NT2/D1 (cell line): Measurements from ENCODE around the gene TMEM26.

Source experiments
- SUZ12 ChIP-seq: IDR thresholded peaks from 2 replicates; pipeline ENCODE4 v1.6.1; 2011; ENCODE audit not compliant: insufficient read length, insufficient read depth; ENCODE audit errors: extremely low read depth
- YY1 ChIP-seq: IDR thresholded peaks from 2 replicates; pipeline ENCODE4 v1.6.1; 2011; ENCODE audit not compliant: insufficient read length, insufficient read depth
- ZNF274 ChIP-seq: IDR thresholded peaks from 2 replicates; pipeline ENCODE4 v1.6.1; 2011; ENCODE audit warnings: mild to moderate bottlenecking, low read depth, low read length

DNA sequence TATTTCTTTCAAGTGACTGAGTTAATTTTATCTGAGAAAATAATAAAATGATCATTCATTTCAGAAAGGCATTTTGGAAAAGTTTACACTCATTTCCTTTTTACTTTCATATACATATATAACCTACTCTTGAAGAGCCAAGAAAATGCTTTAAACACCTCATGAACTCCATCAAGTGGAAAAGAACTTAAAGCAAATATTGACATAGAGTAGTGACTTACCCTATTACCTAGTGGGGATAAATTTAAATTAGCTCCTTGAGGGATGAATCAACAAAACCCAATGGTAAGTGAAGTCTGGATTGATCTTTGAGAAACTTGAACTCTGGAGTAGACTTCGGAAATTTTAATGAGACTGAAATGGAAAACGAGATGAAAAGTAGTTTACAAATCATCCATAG lies 88.6 kb downstream of the TMEM26 start:
- TF ChIP-seq SUZ12 (no peak), YY1 (no peak), ZNF274 (no peak)
